SIG-M5 treated with dmso at 0.1 percent for 504 hours (cell line): ENCODE results near the gene CNMD.
"Not testable (repeated sequence)": the region's sequence is repeated elsewhere in the genome, so short reads cannot be mapped to it uniquely, and the experiment has no call there.

Experiments
- DNase-seq: peaks from one replicate; lab custom pipeline; 2025; ENCODE audit not compliant: unreplicated experiment; lab: John Stamatoyannopoulos, UW

The CNMD gene

DNA sequence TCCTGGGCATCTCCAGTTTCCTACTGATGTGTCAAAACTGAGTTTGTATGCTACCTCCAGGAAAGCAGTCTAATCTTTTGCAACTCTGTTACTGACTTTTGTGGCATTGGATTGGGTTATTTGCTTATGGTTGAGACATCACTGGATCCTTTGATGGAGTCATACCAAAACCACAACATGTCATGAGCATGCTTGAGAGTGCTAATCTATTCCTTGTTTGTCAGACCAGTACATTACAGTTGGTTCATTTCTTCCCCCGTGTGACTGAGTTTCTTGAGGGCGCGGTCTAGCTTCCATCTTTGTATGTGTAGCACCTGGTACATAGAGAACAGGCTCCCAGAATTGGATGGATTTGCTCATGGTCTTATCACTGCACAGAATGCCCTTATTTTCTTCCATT lies 43.8 kb downstream of the CNMD start:
- DNase-seq = peak; percentile 80

DNA sequence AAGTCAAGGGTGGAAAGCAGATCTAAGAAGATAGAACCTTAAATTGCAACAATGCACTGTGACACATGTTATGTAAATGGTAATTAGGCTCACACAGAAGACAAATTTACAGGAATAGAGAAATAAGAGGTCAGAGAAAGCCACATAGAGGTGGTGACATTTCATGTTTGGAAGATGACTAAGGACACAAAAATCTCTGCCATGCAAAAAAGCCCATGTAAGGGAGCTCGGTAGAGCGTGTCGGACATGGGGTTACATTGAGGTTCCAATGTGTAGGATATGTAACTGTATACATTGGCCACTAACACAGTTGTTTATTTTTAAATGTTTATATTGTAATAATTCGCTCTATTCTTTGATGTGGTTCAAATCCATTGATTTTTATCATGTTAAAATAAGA lies 53.2 kb downstream of the CNMD start:
- DNase-seq = no peak

GRCh38 chr13:52685806-52686205 lies 53.8 kb downstream of the CNMD start:
- DNase-seq = not testable (repeated sequence)

DNA sequence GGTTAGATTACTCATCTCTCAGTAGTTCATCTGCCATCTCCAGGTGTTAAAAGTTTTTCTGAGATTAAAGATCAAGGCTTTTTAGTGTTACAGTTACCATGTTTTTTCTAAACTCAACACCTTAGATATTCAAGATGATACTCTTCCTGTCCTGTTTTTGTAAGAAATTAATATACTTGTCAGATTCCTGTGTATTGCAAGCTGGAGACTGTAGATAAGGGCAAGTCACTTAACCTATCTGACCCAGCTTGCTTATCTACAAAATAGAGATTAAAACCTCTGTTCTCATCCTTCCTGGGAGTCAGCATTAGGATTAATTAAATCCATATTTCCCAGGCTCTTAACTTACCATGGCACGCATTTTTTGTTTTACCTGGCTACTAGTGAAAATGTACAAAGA lies 61.8 kb downstream of the CNMD start:
- no peak for DNase-seq

- DNase-seq = no peak
These were observed 66.2 kb downstream of the CNMD start for GRCh38 chr13:52673465-52673864.

GRCh38 chr13:52670726-52671125 lies 68.9 kb downstream of the CNMD start:
- no peak for DNase-seq

- DNase-seq = no peak
These were observed 69.9 kb downstream of the CNMD start for GRCh38 chr13:52669677-52670076.

- peak; percentile 12 for DNase-seq
These were observed 74.3 kb downstream of the CNMD start for GRCh38 chr13:52665325-52665724.

GRCh38 chr13:52664272-52664671 lies 75.3 kb downstream of the CNMD start:
- no peak for DNase-seq

GRCh38 chr13:52659340-52659739 lies 80.3 kb downstream of the CNMD start:
- no peak for DNase-seq
